Activated CD8-positive, alpha-beta T cell treated with anti-CD3 and anti-CD28 coated beads, Interleukin-2, amount 10 ng/mL, durations not matched to agents 7 days and 5 days (primary cell): Measurements from ENCODE around the gene RGP1. TPM values are rescaled to one million over a fixed set of nuclear protein-coding genes. Genes with fewer than 3 reads are reported as not detected.

Source experiments
- ATAC-seq: fragments of 150-1000 bp; cut with Tn5 transposase; one replicate; pipeline ENCODE4 v1.10.0; 2021; ENCODE audit warnings: moderate library complexity
- CTCF ChIA-PET: fragments of 350-600 bp; sonication (Branson Sonifier 250); formaldehyde crosslinking; loops from one replicate; lab custom pipeline; 2021; ENCODE audit warnings: antibody characterized with exemption; lab: Charles Lee
- POLR2A ChIA-PET: fragments of 350-600 bp; sonication (Branson Sonifier 250); formaldehyde crosslinking; loops from one replicate; lab custom pipeline; 2021; ENCODE audit warnings: antibody characterized with exemption; lab: Charles Lee
- DNase-seq: peaks from one replicate; pipeline ENCODE4 v3.0.0-alpha.2; 2020
- H3K27ac Mint-ChIP-seq: one replicate; pipeline ENCODE4 v1.8.0; 2021; ENCODE audit warnings: mild to moderate bottlenecking, mixed read lengths
- H3K27me3 Mint-ChIP-seq: one replicate; pipeline ENCODE4 v1.8.0; 2021; ENCODE audit warnings: low read depth, mixed read lengths
- H3K36me3 Mint-ChIP-seq: one replicate; pipeline ENCODE4 v1.8.0; 2021; ENCODE audit warnings: low read depth, mixed read lengths
- H3K4me1 Mint-ChIP-seq: one replicate; pipeline ENCODE4 v1.8.0; 2021; ENCODE audit warnings: low read depth, mixed read lengths
- H3K4me3 Mint-ChIP-seq: one replicate; pipeline ENCODE4 v1.8.0; 2021; ENCODE audit warnings: mild to moderate bottlenecking, mixed read lengths
- H3K9me3 Mint-ChIP-seq: one replicate; pipeline ENCODE4 v1.8.0; 2022; ENCODE audit warnings: mixed read lengths; ENCODE audit not compliant: insufficient read depth
- total RNA-seq, 2 experiments: library from RNA; stranded (reverse); gene quantifications; one replicate each; pipeline ENCODE4 v1.2.3, GENCODE V29; 2021

The RGP1 gene
- total RNA-seq, 2 experiments from 2014 or later: 22.1 to 22.9 TPM

DNA sequence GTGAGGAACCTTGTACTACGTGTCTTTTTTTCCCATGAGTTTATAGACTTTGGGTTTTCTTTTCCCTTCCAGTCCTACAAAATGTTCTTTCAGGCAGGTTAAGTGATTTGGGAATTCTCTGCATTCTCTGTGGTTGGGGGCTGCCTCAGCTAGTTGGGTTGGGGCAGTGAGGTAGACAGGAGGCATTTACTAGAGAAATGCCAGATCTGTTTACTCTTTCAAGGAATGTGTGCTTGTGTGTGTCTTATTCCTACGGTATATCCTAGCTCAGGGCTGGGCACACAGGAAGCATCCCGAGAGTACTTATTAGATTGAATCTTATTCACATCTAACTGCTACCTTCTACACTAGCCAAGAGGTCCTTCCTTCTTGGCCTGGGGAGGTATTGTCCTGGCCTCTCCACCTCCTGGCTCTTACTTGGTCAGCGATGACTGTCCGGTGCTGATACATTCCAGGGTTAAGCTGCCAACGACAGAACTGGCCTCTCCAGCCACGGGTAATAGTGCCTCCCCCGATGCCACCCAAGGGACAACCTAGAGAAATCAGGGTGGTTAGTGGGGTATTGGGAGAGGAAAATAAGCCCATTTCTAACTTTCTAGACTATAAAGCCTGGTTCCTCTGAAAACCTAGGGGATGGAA, 5.1 kb upstream of the RGP1 start:
- Mint-ChIP-seq H3K36me3 (peaks cover 46% of the 10 kb centered on the region), H3K27ac (no peak overlapping the region), H3K4me1 (peaks cover 47% of the 10 kb centered on the region), H3K9me3 (no peaks in the 10 kb centered on the region), H3K4me3 (no peak overlapping the region), H3K27me3 (no peaks in the 10 kb centered on the region)
- no peak for DNase-seq
- CTCF ChIA-PET: interaction anchor here (0.6 to 8.1 kb wide), 7 partner anchors 7 to 82 kb away, joined by 3 to 118 read pairs (median 6); partner anchors contain the start of genes CREB3 and TLN1
- no peak for ATAC-seq
- POLR2A ChIA-PET: no interaction called here

DNA sequence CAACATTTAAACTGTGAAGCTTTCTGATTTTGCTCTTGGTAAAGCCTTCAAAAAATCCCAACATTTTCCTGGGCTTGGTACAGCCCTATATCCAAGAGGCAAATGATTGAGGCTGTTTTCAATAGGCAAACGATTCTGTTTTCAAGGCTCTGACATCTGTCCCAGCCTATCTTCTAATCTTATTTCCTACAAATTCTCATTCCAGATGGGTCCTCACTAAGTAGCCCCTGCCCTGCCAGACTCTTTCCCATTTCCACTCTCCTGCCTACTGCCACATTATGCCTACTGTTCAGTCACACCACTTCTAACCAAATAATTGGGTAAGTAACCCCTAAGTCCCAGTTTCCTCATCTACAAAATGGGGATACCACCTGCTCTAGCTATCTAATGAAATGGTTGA, 3.5 kb upstream of the RGP1 start:
- Mint-ChIP-seq H3K4me1 (peaks cover 57% of the 10 kb centered on the region), H3K9me3 (no peaks in the 10 kb centered on the region), H3K4me3 (peak overlapping the region; percentile 8), H3K27ac (no peak overlapping the region), H3K27me3 (no peaks in the 10 kb centered on the region), H3K36me3 (peaks cover 36% of the 10 kb centered on the region)
- ChIA-PET POLR2A (interaction anchor here (0.8 kb wide), 1 partner anchor 12 kb away, joined by 3 read pairs; no protein-coding TSS in a partner anchor), CTCF (interaction anchor here (1.3 to 8.1 kb wide), 5 partner anchors 8 to 88 kb away, joined by 3 to 118 read pairs (median 21); partner anchors contain the start of genes CCDC107, CREB3, RMRP and TLN1)
- no peak for ATAC-seq
- DNase-seq: no peak

DNA sequence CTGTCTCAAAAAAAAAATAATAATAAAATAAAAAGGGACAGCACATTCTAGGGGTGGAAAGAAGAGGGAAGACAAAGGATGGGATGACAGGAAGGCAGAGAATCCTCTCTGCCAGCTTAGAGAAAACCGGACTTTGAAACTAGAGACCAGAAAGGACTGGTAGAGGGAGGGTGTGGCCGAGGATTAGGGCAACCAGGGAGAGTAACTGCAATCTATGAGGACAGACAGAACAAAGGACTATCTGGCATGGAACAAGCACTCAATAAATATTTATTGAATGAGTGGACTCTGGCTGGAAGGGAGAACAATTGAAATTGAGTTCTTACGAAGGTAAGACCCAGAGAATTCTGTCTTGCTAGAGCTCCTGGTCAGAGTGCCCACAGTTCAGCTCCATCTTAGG, 2.5 kb upstream of the RGP1 start:
- ATAC-seq (no peak), DNase-seq (no peak)
- CTCF ChIA-PET: interaction anchor here (1.3 to 8.1 kb wide), 6 partner anchors 9 to 135 kb away, joined by 3 to 118 read pairs (median 16); partner anchors contain the start of genes CCDC107, CREB3, RMRP and TLN1
- Mint-ChIP-seq H3K4me1 (peaks cover 57% of the 10 kb centered on the region), H3K4me3 (peak overlapping the region; percentile 87), H3K27ac (no peak overlapping the region), H3K27me3 (no peaks in the 10 kb centered on the region), H3K9me3 (no peaks in the 10 kb centered on the region), H3K36me3 (peaks cover 39% of the 10 kb centered on the region)
- POLR2A ChIA-PET: no interaction called here

DNA sequence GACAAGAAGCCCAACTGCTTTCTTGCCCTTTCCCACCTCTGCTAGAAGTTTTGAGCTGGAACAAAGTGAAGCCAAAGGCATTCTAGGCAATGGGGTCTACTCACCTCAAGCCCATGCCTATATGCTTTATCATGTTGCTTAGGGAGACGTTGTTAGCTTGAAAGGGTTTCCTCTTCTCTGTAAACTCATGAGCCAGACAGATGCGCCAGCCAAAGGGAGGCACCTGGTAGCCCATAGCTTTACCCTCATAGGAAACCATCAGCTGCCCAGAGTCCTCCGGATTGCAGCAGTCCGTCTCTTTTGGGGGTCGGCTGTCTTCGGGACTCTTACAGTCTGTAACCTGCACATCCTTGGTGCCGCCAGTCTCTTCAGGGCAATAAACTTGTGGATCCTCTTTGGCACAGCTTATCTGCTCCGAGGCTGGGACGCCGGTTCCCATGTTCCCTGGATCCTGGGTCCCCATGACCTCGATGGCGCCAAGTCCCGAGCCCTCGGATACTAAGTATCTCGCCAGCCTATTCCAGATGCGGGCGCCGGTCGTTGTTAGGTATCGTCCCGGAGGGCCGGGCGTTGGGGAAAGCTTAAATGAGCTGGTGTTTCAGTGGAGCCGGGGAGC, 737 bp upstream of the RGP1 start:
- Mint-ChIP-seq H3K4me1 (peaks cover 41% of the 10 kb centered on the region), H3K27ac (peak overlapping the region; percentile 77), H3K36me3 (peaks cover 36% of the 10 kb centered on the region), H3K27me3 (no peaks in the 10 kb centered on the region), H3K4me3 (peak overlapping the region; percentile 87), H3K9me3 (no peaks in the 10 kb centered on the region)
- ATAC-seq (peak; percentile 7), DNase-seq (peak; percentile 43)
- POLR2A ChIA-PET: interaction anchor here (0.9 to 3.3 kb wide), 10 partner anchors 8 to 129 kb away, joined by 3 to 37 read pairs (median 5); partner anchors contain the start of genes ARHGEF39, CREB3, SPAG8 and TLN1
- CTCF ChIA-PET: interaction anchor here (0.6 to 8.1 kb wide), 22 partner anchors 8 to 145 kb away, joined by 3 to 118 read pairs (median 5); partner anchors contain the start of genes ARHGEF39, CCDC107, CREB3 and RMRP

DNA sequence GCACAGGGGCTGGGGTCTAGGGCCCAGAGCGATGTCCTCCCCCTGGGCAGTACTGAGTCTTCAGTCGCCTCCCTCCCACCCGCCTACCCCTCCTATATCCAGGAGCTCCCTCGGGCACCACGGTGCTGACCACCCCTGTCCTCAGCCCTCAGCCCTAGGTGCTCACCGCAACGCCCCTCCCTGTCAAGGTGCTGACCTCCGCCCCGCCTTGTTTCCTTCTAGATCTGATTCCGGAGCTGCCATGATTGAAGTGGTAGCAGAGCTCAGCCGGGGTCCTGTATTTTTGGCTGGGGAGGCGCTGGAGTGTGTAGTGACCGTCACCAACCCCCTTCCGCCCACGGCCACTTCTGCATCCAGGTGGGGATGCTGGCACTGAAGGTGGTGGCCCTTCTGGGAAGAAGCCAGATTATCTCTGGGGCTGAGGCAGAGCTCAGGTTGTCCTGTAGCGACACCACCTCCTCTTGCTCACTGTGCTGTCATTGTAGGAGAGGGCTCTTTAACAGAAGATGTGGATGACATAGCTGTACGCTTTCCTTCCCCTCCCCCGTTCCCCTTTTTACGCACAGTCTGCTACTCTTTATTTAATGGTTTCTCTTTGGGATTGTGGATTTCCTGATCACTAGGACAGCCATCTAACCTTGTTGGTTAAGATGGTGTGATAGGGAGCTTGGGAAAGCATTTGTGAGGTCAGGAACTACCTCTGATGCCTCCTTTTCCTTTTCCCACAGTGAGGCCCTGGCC, 598 bp downstream of the RGP1 start:
- peak overlapping the region; percentile 90 for H3K4me3 Mint-ChIP-seq
- ATAC-seq (peak; percentile 59), DNase-seq (peak; percentile 75)
- H3K9me3 Mint-ChIP-seq: no peaks in the 10 kb centered on the region
- peak overlapping the region; percentile 87 for H3K27ac Mint-ChIP-seq
- H3K4me1 Mint-ChIP-seq: peaks cover 38% of the 10 kb centered on the region
- ChIA-PET CTCF (interaction anchor here (0.8 to 8.1 kb wide), 15 partner anchors 9 to 722 kb away, joined by 3 to 118 read pairs (median 6); partner anchors contain the start of genes CCDC107, CREB3, RMRP and SPAG8), POLR2A (interaction anchor here (0.6 to 3.3 kb wide), 11 partner anchors 9 to 647 kb away, joined by 3 to 37 read pairs (median 5); partner anchors contain the start of genes CCDC107, CREB3, HINT2 and RMRP)
- H3K27me3 Mint-ChIP-seq: no peaks in the 10 kb centered on the region
- peaks cover 29% of the 10 kb centered on the region for H3K36me3 Mint-ChIP-seq

GRCh38 chr9:35750256-35750531, 1.1 kb downstream of the RGP1 start:
- Mint-ChIP-seq H3K4me1 (peaks cover 37% of the 10 kb centered on the region), H3K4me3 (peak overlapping the region; percentile 90), H3K9me3 (no peaks in the 10 kb centered on the region), H3K36me3 (peaks cover 28% of the 10 kb centered on the region), H3K27me3 (no peaks in the 10 kb centered on the region), H3K27ac (peak overlapping the region; percentile 87)
- POLR2A ChIA-PET: interaction anchor here (0.6 to 3.3 kb wide), 3 partner anchors 18 to 647 kb away, joined by 3 to 37 read pairs (median 6); partner anchors contain the start of genes CREB3, HINT2 and TLN1
- CTCF ChIA-PET: interaction anchor here (0.8 to 8.1 kb wide), 14 partner anchors 8 to 722 kb away, joined by 3 to 118 read pairs (median 6); partner anchors contain the start of genes CCDC107, CREB3, RMRP and SPAG8
- DNase-seq: no peak
- no peak for ATAC-seq

GRCh38 chr9:35753466-35753865, 4.4 kb downstream of the RGP1 start:
- ChIA-PET POLR2A (interaction anchor here (1.1 kb wide), 1 partner anchor 57 kb away, joined by 3 read pairs; no protein-coding TSS in a partner anchor), CTCF (interaction anchor here (1.4 to 4.5 kb wide), 3 partner anchors 19 to 65 kb away, joined by 3 to 61 read pairs (median 4); partner anchors contain the start of genes CREB3 and TLN1)
- ATAC-seq: no peak
- Mint-ChIP-seq H3K36me3 (peaks cover 21% of the 10 kb centered on the region), H3K27ac (no peak overlapping the region), H3K27me3 (no peaks in the 10 kb centered on the region), H3K4me3 (no peak overlapping the region), H3K9me3 (no peaks in the 10 kb centered on the region), H3K4me1 (peaks cover 34% of the 10 kb centered on the region)
- no peak for DNase-seq

- H3K4me3 Mint-ChIP-seq: no peak within 1 kb of the TSS
- no peak for ATAC-seq
- peaks cover 41% of the 10 kb centered on the region for H3K4me1 Mint-ChIP-seq
- DNase-seq: no peak
- H3K27ac Mint-ChIP-seq: no peak within 1 kb of the TSS
- H3K36me3 Mint-ChIP-seq: peaks cover 27% of the 10 kb centered on the region
- no peaks in the 10 kb centered on the region for H3K27me3 Mint-ChIP-seq
- ChIA-PET CTCF (interaction anchor here (1.5 to 4.5 kb wide), 3 partner anchors 14 to 25 kb away, joined by 3 to 61 read pairs (median 4); partner anchors contain the start of genes CREB3 and TLN1), POLR2A (no interaction called here)
- no peaks in the 10 kb centered on the region for H3K9me3 Mint-ChIP-seq
Observed at GRCh38 chr9:35754264-35754663, 5.2 kb downstream of the RGP1 start, which contains the start of gene MSMP. MSMP (minus strand) TSS chr9:35754276; CDS start chr9:35754129, 147 bp downstream.

DNA sequence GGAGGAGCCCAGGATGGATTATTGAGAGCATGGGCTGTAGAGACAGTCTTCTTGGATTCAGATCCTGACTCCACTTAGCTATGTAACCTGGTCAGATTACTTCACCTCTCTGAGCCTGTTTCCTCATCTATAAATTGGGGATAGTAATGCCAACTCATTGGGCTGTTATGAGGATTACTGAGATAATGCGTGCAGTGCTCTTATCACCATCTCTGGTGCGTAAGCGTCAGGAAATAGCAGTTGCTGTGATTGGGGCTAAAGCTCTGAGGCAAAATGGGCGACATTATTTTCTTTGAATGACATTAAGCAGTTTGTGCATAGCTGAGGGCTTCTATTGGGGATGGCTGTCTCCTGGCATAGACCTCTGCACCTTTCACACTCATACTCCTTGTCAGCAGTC, 6.0 kb downstream of the RGP1 start:
- Mint-ChIP-seq H3K9me3 (no peaks in the 10 kb centered on the region), H3K27ac (no peak overlapping the region), H3K36me3 (peaks cover 29% of the 10 kb centered on the region), H3K27me3 (no peaks in the 10 kb centered on the region), H3K4me3 (no peak overlapping the region), H3K4me1 (peaks cover 43% of the 10 kb centered on the region)
- ATAC-seq (no peak), DNase-seq (no peak)
- ChIA-PET CTCF (interaction anchor here (1.1 to 4.5 kb wide), 10 partner anchors 9 to 127 kb away, joined by 3 to 61 read pairs (median 10); partner anchors contain the start of genes CREB3, HINT2, SPAG8 and TLN1), POLR2A (no interaction called here)

GRCh38 chr9:35756275-35757225, 7.5 kb downstream of the RGP1 start:
- Mint-ChIP-seq H3K9me3 (no peaks in the 10 kb centered on the region), H3K27ac (peak overlapping the region; percentile 94), H3K4me1 (peaks cover 35% of the 10 kb centered on the region), H3K27me3 (no peaks in the 10 kb centered on the region), H3K36me3 (peaks cover 27% of the 10 kb centered on the region), H3K4me3 (peak overlapping the region; percentile 87)
- CTCF ChIA-PET: interaction anchor here (0.7 to 4.5 kb wide), 32 partner anchors 8 to 146 kb away, joined by 3 to 61 read pairs (median 6); partner anchors contain the start of genes ARHGEF39, CCDC107, CREB3 and GBA2
- ATAC-seq (peak; percentile 87), DNase-seq (peak; percentile 87)
- POLR2A ChIA-PET: interaction anchor here (0.8 kb wide), 1 partner anchor 16 kb away, joined by 3 read pairs; no protein-coding TSS in a partner anchor
